H1 (cell line): ENCODE measurements around the gene FCRL6. TPM values are rescaled to one million over a fixed set of nuclear protein-coding genes. Genes with fewer than 3 reads are reported as not detected.

ENCODE experiments used
- BRCA1 ChIP-seq: IDR thresholded peaks from 2 replicates; pipeline ENCODE4 v1.6.1; 2012; ENCODE audit warnings: low read depth, low read length, improper control_type of control experiment
- HDAC2 ChIP-seq, 2 experiments: fragments of 300-600 bp in 1 of 2; sonication (generic) in 1 of 2; IDR thresholded peaks; 2 replicates each; pipeline ENCODE4 v1.6.1; 2011 to 2012; ENCODE audit warnings: low read depth in 2 of 2, low read length in 2 of 2, mild to moderate bottlenecking in 2 of 2, moderate library complexity in 2 of 2, borderline replicate concordance in 1 of 2, inconsistent platforms in 1 of 2
- MAFK ChIP-seq: IDR thresholded peaks from 2 replicates; pipeline ENCODE4 v1.6.1; 2012; ENCODE audit warnings: low read depth, mild to moderate bottlenecking, improper control_type of control experiment, low read length
- SP4 ChIP-seq: IDR thresholded peaks from 2 replicates; pipeline ENCODE4 v1.6.1; 2012; ENCODE audit warnings: low read length, inconsistent platforms
- SRF ChIP-seq: IDR thresholded peaks from 2 replicates; pipeline ENCODE4 v1.6.1; 2011; ENCODE audit warnings: mild to moderate bottlenecking, low read depth, low read length, moderate library complexity
- TAF1 ChIP-seq: IDR thresholded peaks from 2 replicates; pipeline ENCODE4 v1.6.1; 2011; ENCODE audit warnings: mild to moderate bottlenecking, low read depth, low read length
- polyA plus RNA-seq, 7 experiments: library from polyadenylated mRNA; depleted of rRNA in 3 of 7; stranded (reverse) in 5 of 7; unstranded in 2 of 7; fragments of >200 nt in 5 of 7; fragments of 200-250 nt in 2 of 7; gene quantifications; 1 replicate in 5 of 7; 2 replicates in 1 of 7; 4 replicates in 1 of 7; pipeline versions ENCODE4 v1.2.1 to v1.2.3, GENCODE V29; 2011 to 2013; ENCODE audit warnings: missing spikeins in 2 of 7, mixed read lengths in 2 of 7
- total RNA-seq: library from RNA; stranded (reverse); fragmentation: NEBNext Ultra II Directional; extraction: Animal tissue kit (Norgen Biotek cat#: 25700); gene quantifications from 2 replicates; pipeline ENCODE4 v1.2.1, GENCODE V29; 2021
- TF ChIP-seq, protein P1 (sequence below): fragments of 300-600 bp; sonication (generic); IDR thresholded peaks from 2 replicates; pipeline ENCODE4 v1.7.1; 2012; ENCODE audit warnings: low read length, moderate library complexity, mild to moderate bottlenecking, inconsistent platforms; ENCODE audit not compliant: insufficient replicate concordance
- TF ChIP-seq, protein P2 (sequence below): IDR thresholded peaks from 2 replicates; pipeline ENCODE4 v1.6.1; 2012; ENCODE audit warnings: inconsistent platforms
- TF ChIP-seq, protein P3 (sequence below), 3 experiments: IDR thresholded peaks; 1 replicate in 2 of 3; 2 replicates in 1 of 3; pipeline versions ENCODE4 v1.5.1 to v1.6.1; 2011; ENCODE audit warnings: low read length in 3 of 3, mild to moderate bottlenecking in 3 of 3, inconsistent platforms in 2 of 3, low read depth in 1 of 3, moderate library complexity in 1 of 3; ENCODE audit not compliant: insufficient read depth in 1 of 3; ENCODE audit errors: control extremely low read depth in 1 of 3

FCRL6 gene
- total and polyA plus RNA-seq, 2 of the 8 experiments (the other 6 are each of a cell fraction or from before 2014, with no cell fraction given): not detected

DNA sequence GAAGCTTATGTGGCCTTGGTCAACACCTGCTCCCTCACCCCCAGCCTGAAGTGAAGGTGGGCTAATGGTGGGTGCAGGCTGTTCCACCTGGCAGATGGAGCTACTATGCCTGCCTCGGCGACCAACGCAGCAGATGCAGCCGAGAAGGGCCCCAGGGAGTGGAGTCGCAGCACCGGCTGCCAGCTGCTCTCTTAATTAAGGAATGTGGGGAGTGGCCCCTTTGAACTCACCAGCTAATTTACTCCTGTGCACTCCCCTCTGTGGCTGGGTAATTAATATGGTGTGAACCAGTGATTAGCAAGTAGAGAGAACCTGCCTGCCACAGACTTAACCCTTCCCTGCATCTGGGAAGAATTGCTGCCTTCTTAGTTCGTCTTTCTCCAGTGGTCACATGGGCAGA is 21.2 kb downstream of the FCRL6 start (continued):
- TF ChIP-seq, protein P1, sequence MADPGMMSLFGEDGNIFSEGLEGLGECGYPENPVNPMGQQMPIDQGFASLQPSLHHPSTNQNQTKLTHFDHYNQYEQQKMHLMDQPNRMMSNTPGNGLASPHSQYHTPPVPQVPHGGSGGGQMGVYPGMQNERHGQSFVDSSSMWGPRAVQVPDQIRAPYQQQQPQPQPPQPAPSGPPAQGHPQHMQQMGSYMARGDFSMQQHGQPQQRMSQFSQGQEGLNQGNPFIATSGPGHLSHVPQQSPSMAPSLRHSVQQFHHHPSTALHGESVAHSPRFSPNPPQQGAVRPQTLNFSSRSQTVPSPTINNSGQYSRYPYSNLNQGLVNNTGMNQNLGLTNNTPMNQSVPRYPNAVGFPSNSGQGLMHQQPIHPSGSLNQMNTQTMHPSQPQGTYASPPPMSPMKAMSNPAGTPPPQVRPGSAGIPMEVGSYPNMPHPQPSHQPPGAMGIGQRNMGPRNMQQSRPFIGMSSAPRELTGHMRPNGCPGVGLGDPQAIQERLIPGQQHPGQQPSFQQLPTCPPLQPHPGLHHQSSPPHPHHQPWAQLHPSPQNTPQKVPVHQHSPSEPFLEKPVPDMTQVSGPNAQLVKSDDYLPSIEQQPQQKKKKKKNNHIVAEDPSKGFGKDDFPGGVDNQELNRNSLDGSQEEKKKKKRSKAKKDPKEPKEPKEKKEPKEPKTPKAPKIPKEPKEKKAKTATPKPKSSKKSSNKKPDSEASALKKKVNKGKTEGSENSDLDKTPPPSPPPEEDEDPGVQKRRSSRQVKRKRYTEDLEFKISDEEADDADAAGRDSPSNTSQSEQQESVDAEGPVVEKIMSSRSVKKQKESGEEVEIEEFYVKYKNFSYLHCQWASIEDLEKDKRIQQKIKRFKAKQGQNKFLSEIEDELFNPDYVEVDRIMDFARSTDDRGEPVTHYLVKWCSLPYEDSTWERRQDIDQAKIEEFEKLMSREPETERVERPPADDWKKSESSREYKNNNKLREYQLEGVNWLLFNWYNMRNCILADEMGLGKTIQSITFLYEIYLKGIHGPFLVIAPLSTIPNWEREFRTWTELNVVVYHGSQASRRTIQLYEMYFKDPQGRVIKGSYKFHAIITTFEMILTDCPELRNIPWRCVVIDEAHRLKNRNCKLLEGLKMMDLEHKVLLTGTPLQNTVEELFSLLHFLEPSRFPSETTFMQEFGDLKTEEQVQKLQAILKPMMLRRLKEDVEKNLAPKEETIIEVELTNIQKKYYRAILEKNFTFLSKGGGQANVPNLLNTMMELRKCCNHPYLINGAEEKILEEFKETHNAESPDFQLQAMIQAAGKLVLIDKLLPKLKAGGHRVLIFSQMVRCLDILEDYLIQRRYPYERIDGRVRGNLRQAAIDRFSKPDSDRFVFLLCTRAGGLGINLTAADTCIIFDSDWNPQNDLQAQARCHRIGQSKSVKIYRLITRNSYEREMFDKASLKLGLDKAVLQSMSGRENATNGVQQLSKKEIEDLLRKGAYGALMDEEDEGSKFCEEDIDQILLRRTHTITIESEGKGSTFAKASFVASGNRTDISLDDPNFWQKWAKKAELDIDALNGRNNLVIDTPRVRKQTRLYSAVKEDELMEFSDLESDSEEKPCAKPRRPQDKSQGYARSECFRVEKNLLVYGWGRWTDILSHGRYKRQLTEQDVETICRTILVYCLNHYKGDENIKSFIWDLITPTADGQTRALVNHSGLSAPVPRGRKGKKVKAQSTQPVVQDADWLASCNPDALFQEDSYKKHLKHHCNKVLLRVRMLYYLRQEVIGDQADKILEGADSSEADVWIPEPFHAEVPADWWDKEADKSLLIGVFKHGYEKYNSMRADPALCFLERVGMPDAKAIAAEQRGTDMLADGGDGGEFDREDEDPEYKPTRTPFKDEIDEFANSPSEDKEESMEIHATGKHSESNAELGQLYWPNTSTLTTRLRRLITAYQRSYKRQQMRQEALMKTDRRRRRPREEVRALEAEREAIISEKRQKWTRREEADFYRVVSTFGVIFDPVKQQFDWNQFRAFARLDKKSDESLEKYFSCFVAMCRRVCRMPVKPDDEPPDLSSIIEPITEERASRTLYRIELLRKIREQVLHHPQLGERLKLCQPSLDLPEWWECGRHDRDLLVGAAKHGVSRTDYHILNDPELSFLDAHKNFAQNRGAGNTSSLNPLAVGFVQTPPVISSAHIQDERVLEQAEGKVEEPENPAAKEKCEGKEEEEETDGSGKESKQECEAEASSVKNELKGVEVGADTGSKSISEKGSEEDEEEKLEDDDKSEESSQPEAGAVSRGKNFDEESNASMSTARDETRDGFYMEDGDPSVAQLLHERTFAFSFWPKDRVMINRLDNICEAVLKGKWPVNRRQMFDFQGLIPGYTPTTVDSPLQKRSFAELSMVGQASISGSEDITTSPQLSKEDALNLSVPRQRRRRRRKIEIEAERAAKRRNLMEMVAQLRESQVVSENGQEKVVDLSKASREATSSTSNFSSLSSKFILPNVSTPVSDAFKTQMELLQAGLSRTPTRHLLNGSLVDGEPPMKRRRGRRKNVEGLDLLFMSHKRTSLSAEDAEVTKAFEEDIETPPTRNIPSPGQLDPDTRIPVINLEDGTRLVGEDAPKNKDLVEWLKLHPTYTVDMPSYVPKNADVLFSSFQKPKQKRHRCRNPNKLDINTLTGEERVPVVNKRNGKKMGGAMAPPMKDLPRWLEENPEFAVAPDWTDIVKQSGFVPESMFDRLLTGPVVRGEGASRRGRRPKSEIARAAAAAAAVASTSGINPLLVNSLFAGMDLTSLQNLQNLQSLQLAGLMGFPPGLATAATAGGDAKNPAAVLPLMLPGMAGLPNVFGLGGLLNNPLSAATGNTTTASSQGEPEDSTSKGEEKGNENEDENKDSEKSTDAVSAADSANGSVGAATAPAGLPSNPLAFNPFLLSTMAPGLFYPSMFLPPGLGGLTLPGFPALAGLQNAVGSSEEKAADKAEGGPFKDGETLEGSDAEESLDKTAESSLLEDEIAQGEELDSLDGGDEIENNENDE: no peak
- no peak for TF ChIP-seq TAF1
- TF ChIP-seq SP4: no peak
- no peak for TF ChIP-seq HDAC2 (IDR thresholded peaks at IDR 0.05; ENCODE audit: borderline replicate concordance in 1 of 2, low read depth in 2 of 2, low read length in 2 of 2)
- TF ChIP-seq BRCA1: no peak
- no peak for TF ChIP-seq MAFK
- no peak for TF ChIP-seq SRF
- TF ChIP-seq, protein P2, sequence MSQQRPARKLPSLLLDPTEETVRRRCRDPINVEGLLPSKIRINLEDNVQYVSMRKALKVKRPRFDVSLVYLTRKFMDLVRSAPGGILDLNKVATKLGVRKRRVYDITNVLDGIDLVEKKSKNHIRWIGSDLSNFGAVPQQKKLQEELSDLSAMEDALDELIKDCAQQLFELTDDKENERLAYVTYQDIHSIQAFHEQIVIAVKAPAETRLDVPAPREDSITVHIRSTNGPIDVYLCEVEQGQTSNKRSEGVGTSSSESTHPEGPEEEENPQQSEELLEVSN: no peak
- TF ChIP-seq, protein P3, sequence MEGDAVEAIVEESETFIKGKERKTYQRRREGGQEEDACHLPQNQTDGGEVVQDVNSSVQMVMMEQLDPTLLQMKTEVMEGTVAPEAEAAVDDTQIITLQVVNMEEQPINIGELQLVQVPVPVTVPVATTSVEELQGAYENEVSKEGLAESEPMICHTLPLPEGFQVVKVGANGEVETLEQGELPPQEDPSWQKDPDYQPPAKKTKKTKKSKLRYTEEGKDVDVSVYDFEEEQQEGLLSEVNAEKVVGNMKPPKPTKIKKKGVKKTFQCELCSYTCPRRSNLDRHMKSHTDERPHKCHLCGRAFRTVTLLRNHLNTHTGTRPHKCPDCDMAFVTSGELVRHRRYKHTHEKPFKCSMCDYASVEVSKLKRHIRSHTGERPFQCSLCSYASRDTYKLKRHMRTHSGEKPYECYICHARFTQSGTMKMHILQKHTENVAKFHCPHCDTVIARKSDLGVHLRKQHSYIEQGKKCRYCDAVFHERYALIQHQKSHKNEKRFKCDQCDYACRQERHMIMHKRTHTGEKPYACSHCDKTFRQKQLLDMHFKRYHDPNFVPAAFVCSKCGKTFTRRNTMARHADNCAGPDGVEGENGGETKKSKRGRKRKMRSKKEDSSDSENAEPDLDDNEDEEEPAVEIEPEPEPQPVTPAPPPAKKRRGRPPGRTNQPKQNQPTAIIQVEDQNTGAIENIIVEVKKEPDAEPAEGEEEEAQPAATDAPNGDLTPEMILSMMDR (IDR thresholded peaks at IDR 0.05; ENCODE audit: control extremely low read depth in 1 of 3, insufficient read depth in 1 of 3, low read depth in 1 of 3, low read length in 3 of 3): no peak
